Measurements from ENCODE around the gene GRPEL1.

The GRPEL1 gene

DNA sequence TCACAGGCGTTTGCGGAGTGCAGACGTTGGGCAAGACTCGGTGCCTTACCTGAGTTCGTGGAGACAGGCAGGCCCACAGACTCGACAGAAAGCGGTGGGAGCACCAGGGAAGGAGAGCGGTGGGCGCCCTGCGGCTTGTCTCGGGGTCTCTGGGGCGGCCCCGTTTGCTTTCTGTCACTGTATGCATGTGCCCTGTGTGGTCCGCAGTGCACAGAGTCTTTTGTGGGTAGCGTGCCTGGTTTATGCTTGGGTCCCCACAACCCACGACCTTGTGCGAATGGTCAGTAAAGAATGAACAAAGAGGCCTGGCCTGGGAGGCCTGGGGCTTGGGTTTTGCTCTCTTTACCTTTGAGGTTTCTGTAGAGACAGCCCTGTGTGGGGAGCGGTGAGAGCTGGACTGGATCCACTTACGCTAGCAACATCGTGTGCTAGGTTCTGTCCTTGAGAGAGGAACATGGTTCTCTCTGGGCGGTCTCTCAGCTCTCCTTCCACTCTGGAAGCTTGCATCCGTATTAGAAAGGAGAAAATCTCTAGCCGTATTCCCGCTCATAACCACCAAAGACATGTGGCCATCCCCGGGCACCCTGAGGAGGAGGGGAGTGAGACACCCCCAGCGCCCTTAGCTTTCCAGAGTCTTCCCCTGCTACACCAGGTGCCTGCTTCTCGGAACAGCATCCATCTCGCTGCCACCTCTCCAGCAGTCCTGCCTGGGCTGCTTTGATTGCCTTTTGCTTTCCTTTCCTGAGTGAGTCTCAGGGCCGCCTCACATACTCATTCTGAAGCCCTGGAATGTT lies 23.5 kb downstream of the GRPEL1 start:
- peak overlapping the region; percentile 90 for H3K4me3 ChIP-seq (ENCODE audit: low read length)
- TF ChIP-seq, protein P1, sequence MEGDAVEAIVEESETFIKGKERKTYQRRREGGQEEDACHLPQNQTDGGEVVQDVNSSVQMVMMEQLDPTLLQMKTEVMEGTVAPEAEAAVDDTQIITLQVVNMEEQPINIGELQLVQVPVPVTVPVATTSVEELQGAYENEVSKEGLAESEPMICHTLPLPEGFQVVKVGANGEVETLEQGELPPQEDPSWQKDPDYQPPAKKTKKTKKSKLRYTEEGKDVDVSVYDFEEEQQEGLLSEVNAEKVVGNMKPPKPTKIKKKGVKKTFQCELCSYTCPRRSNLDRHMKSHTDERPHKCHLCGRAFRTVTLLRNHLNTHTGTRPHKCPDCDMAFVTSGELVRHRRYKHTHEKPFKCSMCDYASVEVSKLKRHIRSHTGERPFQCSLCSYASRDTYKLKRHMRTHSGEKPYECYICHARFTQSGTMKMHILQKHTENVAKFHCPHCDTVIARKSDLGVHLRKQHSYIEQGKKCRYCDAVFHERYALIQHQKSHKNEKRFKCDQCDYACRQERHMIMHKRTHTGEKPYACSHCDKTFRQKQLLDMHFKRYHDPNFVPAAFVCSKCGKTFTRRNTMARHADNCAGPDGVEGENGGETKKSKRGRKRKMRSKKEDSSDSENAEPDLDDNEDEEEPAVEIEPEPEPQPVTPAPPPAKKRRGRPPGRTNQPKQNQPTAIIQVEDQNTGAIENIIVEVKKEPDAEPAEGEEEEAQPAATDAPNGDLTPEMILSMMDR (conservative IDR thresholded peaks at IDR 0.05; ENCODE audit: low read length): no peak
- no peak for DNase-seq (ENCODE audit: low read depth)

DNA sequence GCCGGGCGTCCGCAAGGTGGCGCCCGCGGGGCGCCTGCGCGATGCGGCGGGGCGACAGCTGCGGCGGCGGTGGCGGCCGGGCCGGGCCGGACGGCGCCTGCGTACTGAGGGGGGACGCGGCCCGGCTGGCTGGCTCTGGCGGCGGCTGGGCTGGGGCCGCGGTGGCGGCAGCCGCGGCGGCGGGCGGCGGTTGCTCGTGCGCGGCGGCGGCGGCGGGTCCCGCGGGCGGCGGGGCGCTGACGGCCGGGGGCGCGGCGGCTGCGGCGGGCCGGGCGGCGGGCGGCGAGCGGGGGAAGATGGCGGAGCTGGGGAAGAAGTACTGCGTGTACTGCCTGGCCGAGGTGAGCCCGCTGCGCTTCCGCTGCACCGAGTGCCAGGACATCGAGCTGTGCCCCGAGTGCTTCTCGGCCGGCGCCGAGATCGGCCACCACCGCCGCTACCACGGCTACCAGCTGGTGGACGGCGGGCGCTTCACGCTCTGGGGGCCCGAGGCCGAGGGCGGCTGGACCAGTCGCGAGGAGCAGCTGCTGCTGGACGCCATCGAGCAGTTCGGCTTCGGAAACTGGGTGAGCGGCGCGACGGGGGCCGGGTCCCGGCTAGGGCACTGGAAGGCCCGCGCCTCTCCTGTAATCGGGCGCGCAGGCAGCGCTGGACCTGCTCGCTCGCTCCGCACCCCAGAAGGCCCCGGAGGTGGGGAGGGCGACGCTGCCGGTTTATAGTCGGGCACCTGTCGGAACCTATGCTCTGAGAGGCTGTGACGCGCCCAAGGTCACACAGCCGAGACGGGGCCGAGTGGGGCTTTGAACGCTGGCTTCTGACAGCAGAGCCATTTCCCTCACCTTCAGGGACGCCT lies 24.4 kb downstream of the GRPEL1 start, which contains the start of gene TADA2B:
TADA2B (plus strand) TSS at position 89 of the 853 bp plus-strand sequence; CDS start at position 297, 208 bp downstream.
- peak within 1 kb of the TSS; percentile 90 for H3K4me3 ChIP-seq (ENCODE audit: low read length)
- peak; percentile 45 for DNase-seq (ENCODE audit: low read depth)
- TF ChIP-seq, protein P1 (conservative IDR thresholded peaks at IDR 0.05; ENCODE audit: low read length): no peak; the same call in 1 of the 2 replicates

DNA sequence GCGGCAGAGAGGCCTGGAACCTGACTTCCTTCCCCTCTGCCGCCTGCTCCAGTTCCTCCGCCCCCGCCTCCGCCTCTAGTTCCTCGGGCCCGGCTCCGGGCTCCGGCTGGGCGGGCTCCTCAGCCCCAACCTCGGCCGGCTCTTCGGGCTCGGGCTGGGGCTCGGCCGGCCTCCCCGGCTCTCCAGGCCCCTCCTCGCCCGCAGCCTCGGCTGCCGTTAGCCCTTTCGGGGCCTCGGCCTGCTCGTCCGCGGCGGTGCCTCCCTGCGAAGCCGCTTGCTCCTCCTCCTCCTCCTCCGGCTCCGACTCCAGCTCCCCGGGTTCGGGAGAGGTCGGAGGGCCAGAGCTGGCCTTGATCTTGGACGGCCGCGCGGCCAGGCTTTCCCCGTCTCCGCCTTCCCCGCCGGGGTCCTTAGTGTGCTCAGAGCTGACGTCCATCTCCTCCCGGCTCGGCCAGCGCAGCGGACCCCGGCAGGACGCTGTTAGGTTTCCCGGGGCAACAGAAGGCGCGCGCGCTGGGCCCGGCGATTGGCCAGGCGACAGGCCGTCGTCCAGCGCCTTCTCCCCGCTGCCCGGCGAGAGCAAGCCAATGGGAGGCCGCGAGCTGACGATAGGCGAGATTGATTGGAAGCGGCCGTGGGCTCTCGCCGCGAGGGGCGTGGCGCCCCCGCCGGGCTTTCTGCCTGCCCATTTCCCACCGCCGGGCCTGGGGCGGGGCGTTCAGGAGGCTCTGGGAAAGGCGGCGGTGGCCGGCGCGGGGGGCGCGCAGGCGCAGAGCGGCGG lies 25.2 kb downstream of the GRPEL1 start:
- DNase-seq (ENCODE audit: low read depth): peak; percentile 97
- TF ChIP-seq, protein P1 (conservative IDR thresholded peaks at IDR 0.05; ENCODE audit: low read length): no peak
- peak overlapping the region; percentile 79 for H3K4me3 ChIP-seq (ENCODE audit: low read length)

DNA sequence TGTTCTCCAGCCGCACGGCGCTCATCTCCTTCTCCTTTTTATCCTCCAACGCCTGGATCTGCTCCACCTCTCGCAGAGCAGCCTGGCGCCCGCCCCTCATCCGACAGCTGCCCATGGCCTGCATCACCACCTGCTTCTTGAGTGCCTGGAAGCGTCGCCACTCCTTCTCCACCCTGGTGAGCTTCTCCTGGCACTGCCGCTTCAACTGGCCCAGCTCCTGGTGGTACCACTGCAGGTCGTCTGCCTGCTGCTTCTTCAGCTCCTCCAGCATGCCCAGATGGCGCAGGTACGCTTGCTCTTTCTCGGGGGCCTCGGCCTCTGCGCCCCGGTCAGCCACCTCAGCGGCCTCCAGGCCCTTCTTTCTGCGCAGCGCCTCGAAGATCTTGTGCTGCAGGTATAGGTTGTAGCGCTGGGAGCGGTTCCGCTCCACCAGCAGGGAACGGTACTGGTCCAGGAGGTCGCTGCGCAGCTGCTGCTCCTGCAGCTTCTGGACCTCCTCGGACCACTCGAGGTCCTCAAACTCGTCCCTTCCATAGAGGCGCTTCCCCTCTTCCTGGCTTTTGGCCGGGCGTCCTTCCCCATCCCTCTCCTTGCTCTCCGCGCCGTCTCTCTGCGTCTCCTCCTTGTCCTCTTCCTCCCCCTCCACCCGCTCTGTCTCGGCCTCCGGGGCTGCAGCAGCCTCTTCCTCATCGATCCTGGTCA lies 25.9 kb downstream of the GRPEL1 start:
- no peak for DNase-seq (ENCODE audit: low read depth)

DNA sequence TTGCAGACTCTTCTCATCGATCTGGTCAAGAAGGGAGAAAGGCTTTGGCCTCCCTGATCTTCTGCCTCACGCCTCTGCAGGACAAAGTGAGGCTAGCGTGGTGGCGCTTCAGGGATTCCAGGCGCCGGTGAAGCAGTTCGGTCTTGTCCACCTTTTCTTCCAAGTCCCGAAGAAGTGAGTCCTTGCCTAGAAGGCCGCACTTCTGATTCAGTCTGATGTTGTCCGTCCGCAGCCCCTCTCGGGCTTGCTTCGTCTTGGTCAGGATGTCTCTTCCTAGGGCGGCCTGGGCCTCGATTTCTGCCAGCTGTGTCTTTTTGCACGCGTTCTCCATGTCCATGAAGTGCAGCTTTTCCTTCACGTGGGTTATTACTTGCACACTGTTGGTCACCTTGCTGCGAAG lies 26.6 kb downstream of the GRPEL1 start:
- no peak overlapping the region; the same call in 1 of the 2 replicates for H3K4me3 ChIP-seq (ENCODE audit: low read length)

More for the DNA sequence above, 25.9 kb downstream of the GRPEL1 start:
- TF ChIP-seq, protein P1 (conservative IDR thresholded peaks at IDR 0.05; ENCODE audit: low read length): no peak
- H3K4me3 ChIP-seq (ENCODE audit: low read length): peak overlapping the region; percentile 79

DNA sequence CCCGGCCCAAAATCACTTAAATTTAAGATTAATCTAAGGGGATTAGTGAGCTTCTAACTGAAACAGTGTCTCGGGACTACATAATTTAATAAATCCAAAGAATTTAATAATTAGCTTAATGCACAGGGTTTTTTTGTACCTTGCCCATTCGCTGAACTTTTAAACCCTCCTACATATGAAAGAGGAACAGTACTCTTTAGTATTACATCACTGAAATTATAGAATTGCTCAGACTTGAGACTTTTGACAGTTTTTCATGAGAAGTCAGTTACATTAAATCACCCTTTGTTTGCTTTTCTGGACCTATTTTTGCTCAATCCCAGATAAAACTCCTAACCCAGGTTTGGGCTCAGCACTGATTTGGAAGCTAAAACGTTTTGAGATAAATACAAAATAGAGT lies 27.1 kb downstream of the GRPEL1 start:
- no peak overlapping the region for H3K4me3 ChIP-seq (ENCODE audit: low read length)
- TF ChIP-seq, protein P1 (conservative IDR thresholded peaks at IDR 0.05; ENCODE audit: low read length): no peak
- DNase-seq (ENCODE audit: low read depth): no peak

More for the DNA sequence above, 26.6 kb downstream of the GRPEL1 start:
- DNase-seq (ENCODE audit: low read depth): no peak
- TF ChIP-seq, protein P1 (conservative IDR thresholded peaks at IDR 0.05; ENCODE audit: low read length): no peak

Measured in AG10803 (cell line).